Epithelial cell of esophagus (primary cell): ENCODE results near the gene ANKRD10.

ENCODE experiments used
- DNase-seq: peaks from one replicate; pipeline ENCODE4 v3.0.0; 2010; ENCODE audit warnings: low read depth
- H3K4me3 ChIP-seq: 2 replicates; pipeline ENCODE4 v1.5.1; 2011; ENCODE audit warnings: mild to moderate bottlenecking, low read length, control low read depth
- CTCF ChIP-seq: IDR thresholded peaks from 2 replicates; pipeline ENCODE4 v1.5.1; 2011; ENCODE audit warnings: low read depth, mild to moderate bottlenecking, low read length, control low read depth, inconsistent platforms; ENCODE audit not compliant: insufficient read depth; ENCODE audit errors: missing control alignments

ANKRD10 gene

DNA sequence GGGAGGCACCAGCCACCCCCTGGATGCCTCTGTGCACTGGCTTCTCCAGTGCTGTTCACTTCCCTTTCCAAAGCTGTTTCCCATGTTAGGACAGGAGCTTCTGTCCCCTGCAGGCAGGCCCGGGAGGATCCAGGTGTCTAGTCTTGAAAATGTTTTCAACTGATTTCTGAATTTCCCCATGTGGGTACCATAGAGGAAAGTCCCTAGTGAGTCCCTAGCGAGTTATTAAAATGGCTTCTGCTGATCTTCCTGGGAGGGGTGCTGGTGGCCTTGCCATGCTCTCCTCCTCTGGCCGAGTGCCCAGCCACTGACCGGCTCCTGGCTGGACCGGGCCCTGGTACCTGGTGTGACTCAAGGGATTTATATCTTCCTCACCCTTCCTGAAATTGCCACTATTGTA lies 5.2 kb upstream of the ANKRD10 start:
- no peak for DNase-seq
- TF ChIP-seq CTCF = no peak
- no peak overlapping the region for H3K4me3 ChIP-seq

DNA sequence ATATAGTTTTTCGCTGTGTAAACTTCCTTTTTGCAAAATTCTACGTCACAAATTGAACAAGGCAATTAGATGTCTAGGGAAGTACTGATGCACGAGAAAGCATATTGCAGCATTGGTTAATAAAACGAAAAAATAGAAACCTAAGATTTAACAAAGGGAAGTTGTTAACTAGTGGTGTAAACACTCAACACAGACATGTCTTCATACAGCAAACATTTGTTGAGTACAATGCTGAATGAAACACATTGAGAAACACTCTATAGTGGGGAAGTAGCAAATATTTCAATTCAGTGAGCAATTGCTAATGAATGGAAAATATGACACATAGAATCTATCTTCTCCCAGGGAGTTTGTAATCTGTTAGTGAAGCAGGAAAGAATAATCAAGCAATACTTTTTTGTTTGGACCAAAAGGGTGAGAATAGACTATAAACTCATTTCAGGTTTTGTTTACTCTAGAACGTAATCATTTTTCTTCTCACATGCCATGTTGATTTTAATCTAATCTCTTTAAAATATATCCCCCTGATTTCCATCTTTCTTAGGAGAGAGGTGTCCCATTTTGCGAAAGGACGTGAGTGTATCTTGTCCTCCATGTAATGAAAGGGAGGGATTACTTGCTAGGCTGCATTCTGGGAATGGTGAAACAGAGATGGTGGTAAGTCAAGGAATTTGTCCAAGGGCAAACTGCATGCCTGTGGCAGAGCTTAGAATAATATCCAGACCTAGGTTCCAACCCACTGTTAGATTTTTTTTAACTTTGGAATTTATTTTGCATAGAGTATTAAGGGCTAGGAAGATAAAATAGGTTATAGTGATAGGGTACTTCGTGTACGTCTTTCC lies 1.7 kb upstream of the ANKRD10 start:
- no peak for TF ChIP-seq CTCF
- peak overlapping the region; percentile 81 for H3K4me3 ChIP-seq
- DNase-seq = peak; percentile 70

DNA sequence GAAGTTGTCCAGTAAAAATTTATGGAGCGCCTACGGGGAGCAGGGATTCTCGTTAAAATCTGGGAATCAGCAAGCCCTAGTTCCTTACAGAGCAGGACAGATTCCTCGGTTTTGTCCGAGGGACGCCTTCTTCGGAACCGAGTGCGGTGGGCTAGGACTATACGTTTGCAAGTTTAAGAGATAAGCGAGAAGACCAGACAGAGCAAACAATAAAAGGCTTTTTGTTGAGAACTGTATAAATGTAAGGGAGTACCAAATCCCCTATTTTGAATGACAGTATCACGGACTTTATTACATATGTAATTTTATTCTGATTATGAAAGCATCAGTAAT lies 971 bp upstream of the ANKRD10 start:
- no peak for DNase-seq
- TF ChIP-seq CTCF = no peak
- peak overlapping the region; percentile 81 for H3K4me3 ChIP-seq

DNA sequence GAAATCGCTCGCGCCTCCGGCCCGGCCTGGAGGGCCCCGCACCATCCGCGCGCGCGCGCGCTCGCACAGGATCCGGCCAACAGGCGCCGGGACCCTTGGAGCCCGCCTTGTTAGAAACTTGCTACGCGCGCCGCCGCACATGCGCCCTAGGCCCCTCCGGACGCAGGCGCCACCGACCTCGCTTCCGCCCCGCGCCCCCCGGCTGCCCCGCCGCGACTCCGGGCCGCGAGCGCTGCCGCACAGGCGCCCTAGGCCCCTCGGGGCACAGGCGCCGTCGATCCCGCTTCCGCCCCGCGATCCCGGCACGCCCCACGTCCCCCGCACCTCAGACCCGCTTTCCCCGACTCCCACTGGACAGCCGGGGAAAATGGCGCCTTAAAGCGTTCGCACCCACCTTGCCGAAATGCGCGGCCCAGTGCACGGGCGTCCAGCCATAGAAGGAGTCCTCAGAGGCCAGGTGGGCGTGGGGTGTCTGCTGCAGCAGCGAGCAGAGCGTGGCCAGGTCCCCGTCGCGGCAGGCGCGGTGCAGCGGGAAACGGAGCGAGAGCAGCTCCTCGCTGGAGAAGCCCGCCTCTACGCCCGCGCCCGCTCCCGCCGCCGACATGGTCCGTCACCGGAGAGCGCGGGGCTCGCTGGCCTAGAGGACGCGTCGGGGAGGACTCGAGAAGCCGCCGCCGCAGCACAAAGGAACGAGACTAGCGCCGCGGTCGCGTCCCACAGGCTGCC lies 375 bp downstream of the ANKRD10 start:
- TF ChIP-seq CTCF = no peak
- H3K4me3 ChIP-seq = peak overlapping the region; percentile 81

DNA sequence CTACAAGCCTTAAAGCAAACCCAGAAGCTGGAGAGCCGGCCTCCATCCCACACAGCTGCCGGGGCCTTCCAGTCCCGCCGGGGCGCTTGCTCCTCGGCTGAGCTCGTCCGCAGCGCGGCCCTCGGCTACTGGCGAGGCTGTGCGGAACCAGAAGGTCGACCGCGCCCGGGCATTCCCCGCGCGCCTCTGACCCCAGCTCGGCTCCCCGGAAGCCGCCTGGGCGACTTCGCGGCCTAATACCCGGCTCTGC lies 863 bp downstream of the ANKRD10 start:
- H3K4me3 ChIP-seq = peak overlapping the region; percentile 81
- TF ChIP-seq CTCF = no peak
- peak; percentile 47 for DNase-seq

More for the DNA sequence above, 375 bp downstream of the ANKRD10 start:
- DNase-seq = peak; percentile 61

DNA sequence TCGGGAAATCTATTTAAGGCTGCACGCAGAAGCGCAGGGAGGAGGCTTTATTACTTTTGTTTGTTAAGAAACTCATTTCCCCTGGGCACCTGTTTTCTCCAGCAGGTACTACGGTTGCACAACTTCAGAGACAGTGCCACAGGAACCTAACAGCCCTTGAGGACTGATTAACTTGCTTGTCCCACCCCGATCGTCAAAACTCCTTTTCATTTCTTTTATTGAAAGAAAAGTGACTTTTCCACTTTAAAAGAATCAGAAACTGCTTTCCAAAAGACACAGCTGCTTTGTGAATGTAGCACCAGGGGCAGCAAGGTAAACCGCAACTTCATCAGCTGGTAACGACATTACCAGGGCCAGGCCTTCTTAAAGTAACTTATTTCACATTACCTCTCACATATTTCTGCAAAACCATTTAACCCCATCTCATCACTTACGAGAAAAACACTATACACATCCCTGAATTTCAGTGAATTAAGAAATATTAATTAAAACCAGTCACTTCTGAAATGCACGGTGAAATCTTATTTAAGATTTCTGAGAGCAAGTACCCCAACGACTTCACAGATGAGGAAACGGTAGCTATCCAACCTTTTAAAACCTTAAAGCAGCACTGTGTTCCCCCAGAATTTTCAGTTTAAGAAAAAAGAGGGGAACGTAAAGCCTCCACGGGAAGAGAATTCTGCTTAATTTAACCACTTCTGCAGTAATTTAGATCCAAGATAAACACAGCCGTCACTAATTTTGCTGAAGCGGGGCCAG lies 1.4 kb downstream of the ANKRD10 start:
- DNase-seq = peak; percentile 54
- peak overlapping the region; percentile 81 for H3K4me3 ChIP-seq

More for the DNA sequence above, 1.4 kb downstream of the ANKRD10 start:
- TF ChIP-seq CTCF = no peak
